HG03060 (cell line): ENCODE measurements around the gene ZFHX2.
"Not testable (repeated sequence)": the region's sequence is repeated elsewhere in the genome, so short reads cannot be mapped to it uniquely, and the experiment has no call there.

Experiments used
- ATAC-seq: cut with Tn5 transposase; IDR thresholded peaks from one replicate; pipeline ENCODE4 v1.9.1; 2021; ENCODE audit warnings: low read depth, moderate number of reproducible peaks; ENCODE audit not compliant: unreplicated experiment

Gene ZFHX2

DNA sequence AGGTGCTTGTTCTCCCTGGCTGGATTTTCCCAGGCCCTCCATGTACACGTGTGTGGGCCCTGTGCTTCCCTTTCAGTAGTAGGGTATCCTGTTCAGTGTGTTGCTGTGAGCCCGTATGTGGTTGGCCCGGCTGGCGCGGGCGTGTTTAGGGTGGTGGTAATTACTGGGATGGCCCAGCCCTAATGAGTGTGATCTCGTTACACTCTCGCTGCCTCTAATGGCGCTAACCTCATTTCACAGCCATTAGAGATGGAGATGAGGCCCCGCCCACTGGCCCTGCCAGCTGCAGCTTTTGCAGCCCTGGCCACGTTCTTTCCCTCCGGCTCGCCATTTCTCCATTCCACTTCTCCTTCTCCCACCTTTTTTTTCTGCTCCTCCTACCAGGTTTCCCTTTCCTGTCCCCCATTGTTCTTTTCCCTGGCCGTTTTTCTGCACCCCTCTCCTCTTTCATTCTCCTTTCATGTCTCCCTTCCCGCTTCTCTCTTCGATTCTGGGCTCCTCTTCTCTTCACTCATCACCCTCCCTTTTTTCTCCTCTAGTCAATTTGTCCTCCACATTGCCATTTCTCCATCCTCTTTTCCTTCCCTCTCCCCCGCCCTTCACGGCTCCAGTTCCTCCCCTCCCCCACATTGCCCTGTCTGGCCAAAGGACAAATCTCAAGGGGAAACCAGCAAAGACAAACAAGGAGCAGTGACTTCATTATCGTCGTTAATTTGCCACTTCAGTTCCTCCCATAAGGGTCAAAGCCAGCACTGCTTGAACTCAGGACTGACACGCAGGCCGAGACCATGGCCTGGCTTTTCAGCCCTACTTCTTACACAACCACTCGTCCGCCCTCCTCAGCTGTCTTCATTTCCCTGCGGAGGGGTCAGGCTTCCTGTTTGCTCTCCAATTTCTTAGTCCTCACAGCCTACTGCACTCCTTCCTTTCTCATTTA lies 6.8 kb downstream of the ZFHX2 start:
- ATAC-seq = no peak

DNA sequence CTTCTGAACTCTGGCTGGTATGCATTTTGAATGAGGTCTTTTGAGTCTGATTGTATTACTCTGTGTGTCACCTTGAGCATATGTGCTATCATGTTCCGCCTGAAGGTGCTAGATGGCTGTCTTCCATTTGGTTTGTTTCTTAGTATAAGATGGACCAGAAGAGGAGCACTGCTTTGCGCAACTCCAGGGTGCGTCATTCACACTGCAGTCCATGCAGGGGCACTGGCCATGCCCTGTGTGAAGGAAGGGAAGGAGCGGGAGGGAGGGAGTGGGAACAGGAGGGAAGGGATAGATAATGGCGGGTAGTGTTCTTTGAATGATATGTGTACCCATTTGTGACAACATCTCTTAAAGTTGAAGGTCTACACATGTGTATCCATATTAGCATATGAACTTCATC lies 8.2 kb downstream of the ZFHX2 start:
- no peak for ATAC-seq

DNA sequence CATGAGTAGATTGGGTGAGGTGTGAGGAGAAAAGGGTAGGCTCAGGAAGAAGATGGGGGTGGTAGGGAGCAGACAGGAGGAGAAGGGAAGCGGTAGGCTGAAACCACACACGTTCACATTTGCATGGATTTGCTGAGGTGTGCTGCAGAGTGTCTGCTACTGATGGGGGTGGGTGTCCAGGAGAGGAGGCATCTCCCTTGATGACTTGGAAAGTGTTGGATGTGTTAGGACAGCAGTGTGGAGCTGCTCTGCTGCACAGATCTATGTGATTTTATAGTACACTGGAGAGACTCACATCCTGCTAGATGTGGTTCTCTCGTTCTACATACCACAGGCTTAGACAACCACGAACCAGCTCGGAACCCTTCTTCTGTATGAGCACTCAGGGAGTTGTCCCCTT lies 9.3 kb downstream of the ZFHX2 start:
- no peak for ATAC-seq

DNA sequence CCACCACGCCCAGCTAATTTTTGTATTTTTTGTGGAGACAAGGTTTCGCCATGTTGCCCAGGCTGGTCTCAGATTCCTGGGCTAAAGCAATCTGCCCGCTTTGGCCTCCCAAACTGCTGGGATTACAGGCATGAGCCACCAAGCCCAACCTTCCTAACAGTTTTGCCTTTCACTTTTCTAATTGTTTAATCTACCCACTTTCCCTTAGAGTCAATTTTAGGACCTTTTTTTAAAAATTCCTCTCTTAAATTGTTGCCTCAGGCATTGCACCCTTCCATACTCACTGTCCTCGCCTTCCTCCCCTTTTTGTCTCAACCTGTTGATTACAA lies 11.5 kb downstream of the ZFHX2 start:
- ATAC-seq = no peak

DNA sequence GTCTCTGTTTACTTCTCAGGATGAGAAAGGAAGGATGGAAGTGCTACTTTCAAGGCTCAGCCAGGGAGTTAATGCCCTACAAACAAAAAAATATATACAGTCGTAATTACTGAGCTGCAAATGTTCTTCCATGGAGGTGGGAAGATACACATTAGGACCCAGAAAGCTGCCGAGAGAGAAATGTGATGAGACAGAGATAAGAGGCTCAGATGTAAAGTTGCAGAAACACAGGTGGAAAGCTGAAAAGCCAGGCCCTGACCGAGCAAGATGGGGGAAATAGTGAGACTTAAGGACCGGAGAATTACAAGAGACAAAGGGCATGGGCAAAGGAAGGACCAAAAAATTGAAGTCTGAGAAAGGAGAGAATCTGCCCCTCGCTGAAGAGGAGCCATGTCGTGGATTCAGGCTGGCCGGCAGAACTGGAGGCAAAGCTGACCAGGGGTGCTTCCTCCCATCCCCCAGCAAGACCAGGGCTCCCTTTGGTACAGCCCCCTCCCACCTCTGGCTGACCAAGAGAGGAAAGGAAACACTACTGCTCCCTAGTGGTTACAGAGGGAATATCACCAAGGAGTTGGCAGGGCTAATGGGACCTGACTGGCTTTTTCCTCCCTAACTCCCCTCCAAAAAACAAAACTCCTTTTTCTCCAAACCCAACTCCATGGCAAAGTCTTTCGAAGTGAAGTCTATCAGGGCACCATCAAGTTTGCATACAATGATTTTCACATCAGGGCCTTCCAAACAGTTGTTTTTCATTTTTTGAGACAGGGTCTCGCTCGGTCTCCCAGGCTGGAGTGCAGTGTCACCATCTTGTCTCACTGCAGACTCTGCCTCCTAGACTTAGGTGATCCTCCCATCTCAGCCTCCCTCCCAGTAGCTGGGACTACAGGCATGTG lies 12.1 kb downstream of the ZFHX2 start:
- no peak for ATAC-seq

DNA sequence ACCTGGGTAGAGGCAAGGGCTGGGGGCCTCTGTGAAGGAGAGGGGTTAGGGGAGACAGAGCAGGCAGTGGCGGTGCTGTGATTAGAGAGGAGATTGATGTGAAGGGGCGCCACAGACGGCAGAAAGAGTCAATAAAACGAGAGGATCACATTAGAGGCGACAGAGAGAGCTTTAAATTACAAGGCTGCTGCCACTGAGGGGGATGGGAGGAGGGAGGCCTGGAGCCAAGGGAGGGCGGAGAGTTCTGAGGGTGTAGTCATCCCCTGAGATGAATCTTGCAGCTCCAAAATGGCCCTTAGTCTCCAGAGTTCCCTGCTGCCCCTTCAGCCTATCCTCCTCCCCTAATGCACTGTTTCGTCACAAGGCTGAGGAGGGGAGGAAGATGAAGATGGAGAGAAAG lies 12.8 kb downstream of the ZFHX2 start:
- no peak for ATAC-seq

DNA sequence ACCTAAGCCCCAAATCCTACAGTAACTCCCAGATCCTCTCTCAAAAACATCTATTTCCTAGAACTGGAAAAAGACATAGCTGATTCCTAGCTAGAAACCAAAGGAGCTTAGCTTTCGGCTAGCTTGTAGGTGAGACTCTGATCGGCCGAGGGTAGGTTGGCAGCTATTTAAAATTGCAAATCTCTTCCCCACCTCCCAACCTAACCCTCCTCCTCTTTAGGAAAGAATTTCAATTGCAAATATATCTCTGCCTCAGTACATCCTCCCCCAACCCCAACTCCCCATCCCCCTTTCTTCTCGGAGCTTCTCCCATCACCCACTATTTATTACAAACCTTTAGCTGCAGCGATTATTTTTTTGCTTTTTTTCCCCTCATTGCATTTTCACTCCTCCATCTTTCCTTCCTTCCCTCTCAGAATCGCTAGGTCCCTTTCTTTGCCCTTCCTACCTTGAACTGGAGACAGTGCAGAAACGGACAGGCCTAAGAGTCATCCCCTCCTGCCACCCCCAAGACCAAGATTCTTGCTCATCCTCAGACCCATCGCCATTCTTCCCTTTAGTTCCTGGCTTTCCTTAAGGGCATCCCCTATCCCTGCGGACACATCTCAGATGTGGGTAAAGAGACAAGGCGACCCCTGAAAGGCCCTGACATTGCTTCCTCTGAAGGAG lies 13.4 kb downstream of the ZFHX2 start:
- ATAC-seq = no peak

DNA sequence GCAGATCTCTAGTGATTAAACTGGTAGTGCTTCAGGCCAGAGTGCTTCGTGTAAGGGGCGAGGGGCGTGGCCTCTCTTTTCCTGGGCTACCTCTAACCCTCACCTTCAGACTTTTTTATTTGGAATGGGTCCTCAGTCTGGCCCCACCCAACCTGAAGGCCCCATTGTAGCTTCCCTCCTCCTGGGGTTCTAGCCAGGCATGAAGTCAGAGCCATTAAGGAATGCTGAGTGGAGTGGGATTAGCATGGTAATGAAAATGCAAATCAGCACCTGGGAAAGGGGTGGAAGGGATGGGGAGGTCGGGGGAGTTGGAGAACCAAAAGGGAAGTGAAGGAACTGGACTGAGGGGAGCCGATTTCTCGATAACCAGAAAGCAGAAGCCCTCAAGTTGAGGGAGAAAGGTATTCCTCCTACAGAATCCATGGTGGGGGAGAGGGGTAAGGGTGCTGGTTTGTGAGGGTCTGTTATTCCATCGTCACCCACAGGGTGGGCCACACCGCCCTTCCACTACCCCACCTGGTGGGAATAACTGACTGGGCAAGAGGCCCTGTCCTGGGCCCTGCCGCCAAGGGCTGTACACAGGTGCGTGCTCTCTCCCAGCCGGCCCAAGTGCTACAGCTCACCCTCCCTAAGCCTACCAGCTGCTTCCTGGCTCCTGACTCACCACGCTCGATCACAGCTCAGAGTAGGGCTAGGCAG lies 14.1 kb downstream of the ZFHX2 start:
- ATAC-seq = no peak

DNA sequence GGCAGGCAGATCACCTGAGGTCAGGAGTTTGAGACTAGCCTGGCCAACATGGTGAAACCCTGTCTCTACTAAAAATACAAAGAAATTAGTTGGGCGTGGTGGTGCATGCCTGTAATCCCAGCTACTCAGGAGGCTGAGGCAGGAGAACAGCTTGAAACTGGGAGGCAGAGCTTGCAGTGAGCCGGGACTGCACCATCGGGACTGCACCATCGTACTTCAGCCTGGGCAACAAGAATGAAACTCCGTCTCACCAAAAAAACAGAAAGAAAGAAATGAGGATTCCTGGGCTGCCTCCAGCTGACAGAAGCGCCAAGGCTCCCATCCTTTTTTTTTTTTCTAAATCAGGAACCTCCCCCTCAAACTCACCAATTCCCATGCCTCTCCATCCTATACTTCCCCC lies 14.7 kb downstream of the ZFHX2 start:
- ATAC-seq = not testable (repeated sequence)

DNA sequence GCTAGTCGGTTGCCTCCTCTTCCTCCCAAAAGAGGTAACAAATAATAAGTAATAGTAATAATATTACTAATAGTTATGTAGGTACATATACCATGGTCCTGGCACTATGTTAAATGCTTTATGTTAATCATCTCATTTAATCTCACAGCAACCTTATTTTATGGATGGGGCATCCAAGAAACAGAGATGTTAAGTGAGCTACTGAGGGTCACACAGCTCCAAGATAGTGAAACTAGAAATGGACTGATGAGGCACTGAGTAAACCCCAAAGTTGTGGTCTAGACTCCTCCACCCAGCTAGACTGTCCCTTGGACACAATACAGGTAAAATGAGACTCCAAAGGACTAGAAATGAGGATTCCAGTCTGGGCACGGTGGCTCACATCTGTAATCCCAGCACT lies 15.1 kb downstream of the ZFHX2 start:
- no peak for ATAC-seq

DNA sequence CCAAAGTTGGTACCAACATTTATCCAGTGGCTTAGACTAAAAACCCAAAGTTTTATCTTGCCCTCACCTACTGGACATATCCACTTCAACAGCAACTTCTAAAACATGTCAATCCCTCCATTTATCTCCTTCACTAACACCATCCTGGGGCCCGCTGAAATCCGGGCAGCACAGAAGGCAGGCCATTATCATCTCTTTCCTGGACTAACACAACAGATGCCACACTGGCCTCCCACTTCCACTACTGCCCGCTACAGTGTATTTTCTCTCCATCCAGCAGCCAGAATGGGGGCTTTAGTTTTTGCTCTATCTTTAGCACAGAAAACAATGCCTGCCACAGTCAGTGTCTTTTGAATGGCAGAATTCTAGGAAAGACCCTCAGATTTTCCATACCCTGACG lies 15.6 kb downstream of the ZFHX2 start:
- ATAC-seq = no peak

DNA sequence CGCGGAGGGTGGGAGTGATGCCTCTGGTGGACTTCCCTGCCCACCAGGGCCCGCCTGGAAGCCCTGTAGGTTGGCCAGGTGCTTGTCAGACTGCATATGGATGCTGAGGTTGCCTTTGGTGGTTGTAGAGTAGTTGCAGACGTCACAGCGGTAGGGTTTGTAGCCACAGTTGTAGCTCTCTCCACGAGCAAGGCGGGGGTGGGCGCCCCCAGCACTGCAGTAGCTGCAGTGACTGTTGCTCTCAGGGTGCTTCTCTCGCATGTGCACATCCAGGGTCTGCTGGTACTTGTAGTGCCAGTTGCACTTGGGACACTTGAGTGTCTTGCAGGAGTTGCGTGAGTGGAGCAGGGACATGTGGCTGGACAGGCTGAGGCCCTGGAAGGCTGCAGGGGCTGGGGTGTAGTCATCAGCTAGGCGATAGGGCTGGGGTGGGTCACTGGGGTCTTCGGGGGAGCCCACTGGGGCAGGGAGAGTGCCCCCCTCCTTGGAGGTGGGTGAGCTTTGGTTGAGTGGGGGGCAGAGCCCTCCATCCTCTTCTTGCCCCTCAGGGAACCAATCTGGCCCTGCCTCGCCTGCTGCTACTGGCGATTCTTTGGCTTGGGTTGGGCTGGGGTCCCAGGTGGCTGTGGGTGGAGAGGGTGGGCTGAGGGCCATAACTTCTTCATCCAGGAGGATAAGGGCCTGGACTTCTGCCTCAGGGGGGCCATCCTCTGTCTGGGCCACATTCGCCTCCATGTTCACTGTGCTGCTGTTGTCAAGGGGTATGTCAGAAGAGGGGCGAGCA lies 17.7 kb downstream of the ZFHX2 start:
- ATAC-seq = no peak

DNA sequence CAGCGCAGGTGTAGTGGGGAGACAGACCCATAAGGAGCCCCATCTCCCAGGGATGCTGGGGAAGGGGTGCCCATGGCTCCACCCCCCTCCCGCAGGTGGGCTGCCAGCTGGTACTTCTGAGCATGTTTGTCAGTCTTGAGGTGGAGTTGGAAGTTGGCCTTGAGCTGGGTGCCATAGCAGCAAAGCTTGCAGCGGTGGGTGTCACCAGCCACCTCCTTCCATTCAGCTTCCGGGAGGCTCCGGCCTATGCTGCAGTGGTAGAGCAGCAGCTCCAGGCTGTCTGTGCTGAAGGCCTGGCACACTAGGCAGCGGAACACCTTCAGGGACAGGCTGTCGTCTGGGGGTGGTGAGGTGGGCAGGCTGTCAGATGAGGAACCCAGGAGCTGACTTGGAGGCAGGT lies 18.9 kb downstream of the ZFHX2 start:
- no peak for ATAC-seq

DNA sequence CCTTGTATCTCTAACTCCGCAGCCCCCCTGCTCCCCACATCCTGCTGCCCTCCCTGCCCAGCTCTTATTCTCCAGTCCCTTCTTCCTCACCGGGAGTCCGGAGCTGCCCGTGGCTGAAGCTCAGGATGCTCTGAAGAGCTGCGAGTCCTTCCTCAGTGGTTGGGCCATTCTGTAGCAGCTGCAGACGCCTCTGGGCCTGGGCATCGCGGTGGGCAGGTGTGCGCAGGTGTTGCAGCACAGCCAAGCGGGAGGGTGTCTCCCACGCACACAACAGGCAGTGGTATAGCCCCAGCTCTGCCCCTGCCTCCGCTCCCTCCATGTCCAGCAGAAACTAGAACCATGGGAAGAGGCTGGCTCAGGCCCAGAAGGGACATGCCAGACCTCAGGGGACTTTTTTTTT lies 20.2 kb downstream of the ZFHX2 start:
- no peak for ATAC-seq

DNA sequence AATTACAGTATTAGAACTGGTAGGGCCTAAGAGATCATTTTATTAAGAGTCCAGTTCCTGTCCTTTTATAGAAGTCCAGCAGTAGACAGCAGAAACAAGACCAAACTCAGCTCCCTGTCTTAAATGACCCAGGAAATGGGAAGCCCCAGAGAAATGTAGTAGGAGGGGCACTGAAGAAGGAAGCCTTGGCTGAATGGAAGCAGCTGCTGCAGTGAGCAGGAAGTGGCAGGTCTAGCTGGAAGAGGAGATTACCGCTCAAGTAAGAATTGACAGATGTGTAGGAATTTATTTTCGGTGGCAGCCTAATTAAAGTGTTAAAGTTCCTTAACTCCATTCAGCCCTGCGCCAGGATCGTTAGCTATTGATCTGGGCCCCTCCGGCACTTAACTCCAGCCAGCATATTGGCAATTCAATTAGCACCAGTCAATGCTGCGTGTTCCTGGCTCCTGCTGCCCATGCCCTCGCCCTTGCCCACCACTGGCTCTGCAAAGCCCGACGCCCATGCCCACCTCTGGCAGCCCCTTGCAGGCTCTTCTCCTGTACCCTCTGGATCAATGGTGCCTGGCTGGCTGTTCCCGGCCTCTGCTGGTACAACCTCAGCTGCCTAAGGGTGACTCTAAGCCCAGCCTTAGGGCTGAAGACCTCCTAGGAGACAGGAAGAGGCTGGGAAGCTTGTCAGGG lies 21.1 kb downstream of the ZFHX2 start:
- ATAC-seq = no peak

DNA sequence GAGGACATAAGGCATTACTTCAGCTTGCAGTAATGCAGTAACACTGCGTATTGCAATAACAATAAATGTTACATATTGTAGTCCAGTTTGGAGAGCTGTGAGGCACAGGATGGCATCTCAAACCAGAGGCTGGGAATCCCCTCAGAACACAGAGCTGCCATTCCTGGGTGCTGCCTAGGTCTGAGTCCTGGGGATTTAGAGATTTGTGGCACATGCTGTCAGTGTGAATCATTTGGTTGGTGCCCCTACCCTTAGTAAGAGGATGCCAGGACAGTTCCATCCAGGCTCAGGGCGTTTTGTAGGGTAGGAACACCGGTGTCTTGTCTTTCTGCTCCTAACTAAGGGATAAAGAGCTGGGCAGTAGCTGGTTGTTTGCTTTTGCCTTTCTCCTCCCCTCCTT lies 22.5 kb downstream of the ZFHX2 start:
- ATAC-seq = no peak

DNA sequence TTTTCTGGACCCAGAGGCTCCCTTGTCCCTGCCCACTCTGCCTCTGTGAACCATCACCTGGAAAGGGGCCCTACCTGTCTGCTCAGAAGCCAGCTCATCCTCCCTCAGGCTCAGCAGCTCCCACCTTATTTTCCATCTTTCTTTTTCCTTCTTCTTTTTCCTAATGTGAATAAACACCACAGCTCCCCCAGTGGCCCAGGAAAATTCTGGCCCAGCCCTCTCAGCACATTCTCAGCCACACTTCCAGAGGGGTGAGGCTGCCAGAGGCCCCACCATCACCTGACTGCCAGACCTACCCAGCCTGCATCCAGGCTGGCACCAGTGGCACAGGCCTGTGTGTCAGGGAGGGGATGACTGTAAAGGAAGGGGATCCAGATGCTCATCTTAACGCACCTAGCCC lies 23.0 kb downstream of the ZFHX2 start:
- ATAC-seq = no peak

DNA sequence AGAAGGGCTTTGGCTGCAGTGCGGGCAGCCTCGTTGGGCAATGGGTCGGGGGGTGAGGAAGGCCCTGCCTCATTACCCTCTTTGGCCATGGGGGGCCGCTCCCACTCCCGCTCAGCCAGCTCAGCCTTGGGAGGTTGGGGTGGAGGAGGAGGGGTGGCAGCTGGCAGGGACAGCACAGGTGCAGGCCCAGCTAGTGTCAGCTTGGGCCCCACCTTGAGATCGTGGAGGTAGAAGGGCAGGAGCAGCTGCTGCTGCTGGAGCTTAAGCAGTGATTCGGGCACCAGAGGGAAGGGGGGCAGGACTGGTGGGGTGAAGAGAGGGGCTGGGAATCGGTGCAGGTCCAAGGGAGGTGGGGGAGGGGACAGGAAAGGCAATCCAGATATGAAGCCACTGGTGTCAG lies 26.0 kb downstream of the ZFHX2 start:
- ATAC-seq = no peak

DNA sequence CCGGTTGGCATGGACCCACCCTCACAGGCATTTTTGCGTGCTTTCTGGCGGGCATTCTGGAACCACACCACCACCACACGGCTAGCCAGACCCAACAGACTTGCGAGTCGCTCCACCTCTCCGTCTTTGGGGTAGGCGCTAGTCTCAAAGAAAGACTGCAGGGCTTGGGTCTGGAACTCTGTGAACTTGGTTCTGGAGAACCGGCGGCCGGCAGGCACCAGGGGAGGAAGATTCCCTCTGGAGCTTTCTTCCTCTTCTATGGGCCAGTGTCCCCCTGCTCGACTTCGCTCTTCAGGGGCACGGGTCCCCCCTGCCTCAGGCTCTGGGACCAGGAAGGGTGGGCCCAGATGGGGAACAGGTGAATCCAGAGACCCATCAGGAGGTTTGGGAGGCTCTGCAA lies 26.6 kb downstream of the ZFHX2 start:
- no peak for ATAC-seq
